Measurements from ENCODE around the gene ULK4. TPM values are rescaled to one million over a fixed set of nuclear protein-coding genes. Genes with fewer than 3 reads are reported as not detected.

Gene ULK4
- total RNA-seq, 1 experiment from 2014 or later, result 6.3 TPM

GRCh38 chr3:41330465-41330864 lies 631.4 kb downstream of the ULK4 start:
- no peak overlapping the region for H2AFZ ChIP-seq (ENCODE audit: low read depth, low read length, poor library complexity, severe bottlenecking)
- H4K20me1 ChIP-seq (ENCODE audit: insufficient read depth), result no peaks in the 10 kb centered on the region
- intact Hi-C loops (cut with micrococcal nuclease), result no loop called here
- no peaks in the 10 kb centered on the region for H3K9me2 ChIP-seq (ENCODE audit: insufficient read depth)
- no peak overlapping the region for H3K4me2 ChIP-seq (ENCODE audit: low read length)
- H3K27me3 ChIP-seq (ENCODE audit: insufficient read depth, low read length), result no peaks in the 10 kb centered on the region
- H3K79me2 ChIP-seq (ENCODE audit: insufficient read depth, low read length), result no peaks in the 10 kb centered on the region
- POLR2A ChIA-PET, result no interaction called here
- H3K36me3 ChIP-seq (ENCODE audit: control insufficient read depth in 1 of 2, insufficient read depth in 2 of 2, low read length in 2 of 2), result no peaks in the 10 kb centered on the region
- no peak for TF ChIP-seq RAD21 (IDR thresholded peaks at IDR 0.05; ENCODE audit: low read depth)
- no peak for TF ChIP-seq TCF7L2 (IDR thresholded peaks at IDR 0.05; ENCODE audit: borderline replicate concordance, extremely low read depth, insufficient read depth, insufficient read length)
- TF ChIP-seq EZH2 (IDR thresholded peaks at IDR 0.05), result no peak
- no peak for TF ChIP-seq ZNF274 (IDR thresholded peaks at IDR 0.05; ENCODE audit: low read depth, low read length)
- no peak for TF ChIP-seq CTCF (IDR thresholded peaks at IDR 0.05 in 2 of 3, conservative IDR thresholded peaks at IDR 0.05 in 1 of 3; ENCODE audit: borderline replicate concordance in 1 of 3, insufficient read depth in 1 of 3, low read depth in 2 of 3, low read length in 2 of 3)
- TF ChIP-seq POLR2AphosphoS5 (IDR thresholded peaks at IDR 0.05; ENCODE audit: low read depth, low read length), result no peak
- ATAC-seq (no peak), DNase-seq (ENCODE audit: low read depth, low spot score) (no peak)
- H3K4me1 ChIP-seq (ENCODE audit: control insufficient read depth in 1 of 2, insufficient read depth in 2 of 2, low read length in 2 of 2), result peaks cover 0 to 5% of the 10 kb centered on the region in 2 experiments; a peak in 2 of 4 replicates
- no peak overlapping the region for H3K9ac ChIP-seq (ENCODE audit: low read length)
- H3K9me3 ChIP-seq (ENCODE audit: control insufficient read depth in 1 of 2, insufficient read depth in 1 of 2, low read depth in 1 of 2, low read length in 2 of 2), result no peaks in the 10 kb centered on the region
- H3K27ac ChIP-seq (ENCODE audit: low read depth, low read length), result no peak overlapping the region
- no TSS peak for BruUV-seq (replicated peaks)
- RAD21 ChIA-PET (ENCODE audit: low non-redundant PET in 1 of 2, low total read pairs in 2 of 2, uncharacterized antibody in 2 of 2, unreplicated experiment in 2 of 2), result interaction anchor here in 1 of 2 experiments (0.6 kb wide), 1 partner anchor 219 kb away, joined by 3 read pairs; no protein-coding TSS in a partner anchor
- CTCF ChIA-PET, result no interaction called here
- no peak overlapping the region for H3K4me3 ChIP-seq (replicated peaks in 1 of 2; ENCODE audit: low read depth in 1 of 2, low read length in 2 of 2)

- intact Hi-C loops (cut with micrococcal nuclease), result no loop called here
- Histone ChIP-seq H3K4me2 (ENCODE audit: low read length) (no peak overlapping the region), H3K36me3 (ENCODE audit: control insufficient read depth in 1 of 2, insufficient read depth in 2 of 2, low read length in 2 of 2) (no peaks in the 10 kb centered on the region), H3K79me2 (ENCODE audit: insufficient read depth, low read length) (no peaks in the 10 kb centered on the region), H3K9me2 (ENCODE audit: insufficient read depth) (no peaks in the 10 kb centered on the region), H2AFZ (ENCODE audit: low read depth, low read length, poor library complexity, severe bottlenecking) (no peak overlapping the region), H3K4me3 (replicated peaks in 1 of 2; ENCODE audit: low read depth in 1 of 2, low read length in 2 of 2) (no peak overlapping the region), H3K9ac (ENCODE audit: low read length) (no peak overlapping the region), H4K20me1 (ENCODE audit: insufficient read depth) (no peaks in the 10 kb centered on the region), H3K27me3 (ENCODE audit: insufficient read depth, low read length) (no peaks in the 10 kb centered on the region), H3K4me1 (ENCODE audit: control insufficient read depth in 1 of 2, insufficient read depth in 2 of 2, low read length in 2 of 2) (peaks cover 0 to 5% of the 10 kb centered on the region in 2 experiments; a peak in 2 of 4 replicates), H3K27ac (ENCODE audit: low read depth, low read length) (no peak overlapping the region), H3K9me3 (ENCODE audit: control insufficient read depth in 1 of 2, insufficient read depth in 1 of 2, low read depth in 1 of 2, low read length in 2 of 2) (no peaks in the 10 kb centered on the region)
- no TSS peak for BruUV-seq (replicated peaks)
- CTCF ChIA-PET, result no interaction called here
- POLR2A ChIA-PET, result no interaction called here
- DNase-seq (ENCODE audit: low read depth, low spot score) (no peak), ATAC-seq (no peak)
- RAD21 ChIA-PET (ENCODE audit: low non-redundant PET in 1 of 2, low total read pairs in 2 of 2, uncharacterized antibody in 2 of 2, unreplicated experiment in 2 of 2), result no interaction called here
- TF ChIP-seq SP1 (IDR thresholded peaks at IDR 0.05; ENCODE audit: low read depth), result no peak
- TF ChIP-seq FOSL1 (IDR thresholded peaks at IDR 0.05; ENCODE audit: low read depth), result no peak
- no peak for TF ChIP-seq SRF (IDR thresholded peaks at IDR 0.05; ENCODE audit: low read depth)
- no peak for TF ChIP-seq EZH2 (IDR thresholded peaks at IDR 0.05)
- no peak for TF ChIP-seq POLR2A (IDR thresholded peaks at IDR 0.05; ENCODE audit: borderline replicate concordance, extremely low read depth, insufficient read depth, insufficient read length)
- TF ChIP-seq SIN3A (IDR thresholded peaks at IDR 0.05; ENCODE audit: low read depth), result no peak
- TF ChIP-seq JUND (IDR thresholded peaks at IDR 0.05), result no peak
- no peak for TF ChIP-seq ELF1 (IDR thresholded peaks at IDR 0.05; ENCODE audit: borderline replicate concordance, low read depth)
Measured at GRCh38 chr3:41329881-41330280, 632.0 kb downstream of the ULK4 start.
